Mucosa of stomach (tissue), 1 donor: Measurements from ENCODE around the gene RRBP1.
A peak's percentile ranks its signal among the peaks of the same experiment; 100 is the strongest.

Experiments used
- H3K27me3 ChIP-seq: one replicate; pipeline ENCODE4 v1.7.0; 2013; ENCODE audit warnings: mild to moderate bottlenecking, low read length; ENCODE audit not compliant: control insufficient read depth, insufficient read depth
- H3K36me3 ChIP-seq: one replicate; pipeline ENCODE4 v1.7.0; 2013; ENCODE audit warnings: low read length; ENCODE audit not compliant: control insufficient read depth, insufficient read depth
- H3K4me1 ChIP-seq: one replicate; pipeline ENCODE4 v1.7.0; 2013; ENCODE audit warnings: mild to moderate bottlenecking, low read length; ENCODE audit not compliant: control insufficient read depth, insufficient read depth
- H3K4me3 ChIP-seq: one replicate; pipeline ENCODE4 v1.7.0; 2013; ENCODE audit warnings: low read length
- H3K9ac ChIP-seq: one replicate; pipeline ENCODE4 v1.7.0; 2013; ENCODE audit warnings: mild to moderate bottlenecking, low read length, moderate library complexity
- H3K9me3 ChIP-seq: one replicate; pipeline ENCODE4 v1.7.0; 2013; ENCODE audit warnings: mild to moderate bottlenecking, low read length, moderate library complexity; ENCODE audit not compliant: control insufficient read depth
- donor health status: Pancreatic carcinoma.

RRBP1 gene

GRCh38 chr20:17630806-17631195 is 51.2 kb downstream of the RRBP1 start:
- H3K36me3 ChIP-seq = peaks cover 60% of the 10 kb centered on the region
- no peaks in the 10 kb centered on the region for H3K9me3 ChIP-seq
- no peak overlapping the region for H3K9ac ChIP-seq
- H3K27me3 ChIP-seq = no peaks in the 10 kb centered on the region
- peaks cover 84% of the 10 kb centered on the region for H3K4me1 ChIP-seq
- H3K4me3 ChIP-seq = no peak overlapping the region

GRCh38 chr20:17630151-17630805 is 51.8 kb downstream of the RRBP1 start:
- H3K9ac ChIP-seq = no peak overlapping the region
- peaks cover 54% of the 10 kb centered on the region for H3K36me3 ChIP-seq
- H3K4me3 ChIP-seq = no peak overlapping the region
- no peaks in the 10 kb centered on the region for H3K27me3 ChIP-seq
- H3K4me1 ChIP-seq = peaks cover 84% of the 10 kb centered on the region
- no peaks in the 10 kb centered on the region for H3K9me3 ChIP-seq

- peaks cover 58% of the 10 kb centered on the region for H3K36me3 ChIP-seq
- H3K9me3 ChIP-seq = no peaks in the 10 kb centered on the region
- no peaks in the 10 kb centered on the region for H3K27me3 ChIP-seq
- peaks cover 86% of the 10 kb centered on the region for H3K4me1 ChIP-seq
- no peak overlapping the region for H3K9ac ChIP-seq
- no peak overlapping the region for H3K4me3 ChIP-seq
These were observed 52.4 kb downstream of the RRBP1 start for GRCh38 chr20:17629678-17630089.

- H3K4me1 ChIP-seq = peaks cover 82% of the 10 kb centered on the region
- no peaks in the 10 kb centered on the region for H3K27me3 ChIP-seq
- H3K36me3 ChIP-seq = peaks cover 60% of the 10 kb centered on the region
- H3K9me3 ChIP-seq = no peaks in the 10 kb centered on the region
- H3K4me3 ChIP-seq = no peak overlapping the region
- H3K9ac ChIP-seq = peak overlapping the region; percentile 12
These were observed 53.0 kb downstream of the RRBP1 start for GRCh38 chr20:17629025-17629424.

GRCh38 chr20:17628101-17628841 is 53.8 kb downstream of the RRBP1 start:
- Histone ChIP-seq H3K27me3 (no peaks in the 10 kb centered on the region), H3K9ac (peak overlapping the region; percentile 12), H3K9me3 (no peaks in the 10 kb centered on the region), H3K4me1 (peaks cover 79% of the 10 kb centered on the region), H3K4me3 (no peak overlapping the region), H3K36me3 (peaks cover 58% of the 10 kb centered on the region)

GRCh38 chr20:17627101-17627955 is 54.7 kb downstream of the RRBP1 start:
- peaks cover 79% of the 10 kb centered on the region for H3K4me1 ChIP-seq
- H3K36me3 ChIP-seq = peaks cover 58% of the 10 kb centered on the region
- no peaks in the 10 kb centered on the region for H3K27me3 ChIP-seq

GRCh38 chr20:17626217-17627007 is 55.6 kb downstream of the RRBP1 start:
- no peak overlapping the region for H3K4me3 ChIP-seq
- H3K36me3 ChIP-seq = peaks cover 58% of the 10 kb centered on the region
- no peaks in the 10 kb centered on the region for H3K27me3 ChIP-seq
- H3K9ac ChIP-seq = peak overlapping the region; percentile 50
- no peaks in the 10 kb centered on the region for H3K9me3 ChIP-seq
- H3K4me1 ChIP-seq = peaks cover 69% of the 10 kb centered on the region

More at GRCh38 chr20:17627101-17627955, 54.7 kb downstream of the RRBP1 start:
- Histone ChIP-seq H3K9ac (peak overlapping the region; percentile 50), H3K9me3 (no peaks in the 10 kb centered on the region), H3K4me3 (no peak overlapping the region)

GRCh38 chr20:17625246-17626051 is 56.6 kb downstream of the RRBP1 start:
- no peaks in the 10 kb centered on the region for H3K27me3 ChIP-seq
- H3K4me3 ChIP-seq = no peak overlapping the region
- no peaks in the 10 kb centered on the region for H3K9me3 ChIP-seq
- peaks cover 60% of the 10 kb centered on the region for H3K4me1 ChIP-seq
- peaks cover 50% of the 10 kb centered on the region for H3K36me3 ChIP-seq
- no peak overlapping the region for H3K9ac ChIP-seq

GRCh38 chr20:17624551-17625245 is 57.3 kb downstream of the RRBP1 start:
- H3K9me3 ChIP-seq = no peaks in the 10 kb centered on the region
- H3K36me3 ChIP-seq = peaks cover 45% of the 10 kb centered on the region
- no peaks in the 10 kb centered on the region for H3K27me3 ChIP-seq
- H3K9ac ChIP-seq = no peak overlapping the region
- H3K4me1 ChIP-seq = peaks cover 52% of the 10 kb centered on the region
- no peak overlapping the region for H3K4me3 ChIP-seq

GRCh38 chr20:17624070-17624469 is 58.0 kb downstream of the RRBP1 start:
- no peaks in the 10 kb centered on the region for H3K27me3 ChIP-seq
- H3K36me3 ChIP-seq = peaks cover 50% of the 10 kb centered on the region
- H3K9me3 ChIP-seq = no peaks in the 10 kb centered on the region
- peaks cover 46% of the 10 kb centered on the region for H3K4me1 ChIP-seq
- no peak overlapping the region for H3K4me3 ChIP-seq
- no peak overlapping the region for H3K9ac ChIP-seq
